HepG2 (cell line): ENCODE measurements around the gene HOXD9. TPM values are rescaled to one million over a fixed set of nuclear protein-coding genes. Genes with fewer than 3 reads are reported as not detected.
A peak's percentile ranks its signal among the peaks of the same experiment; 100 is the strongest.

ENCODE experiments used
- ATF7-NPFF ChIP-seq: sonication (generic); formaldehyde crosslinking; IDR thresholded peaks from 2 replicates; pipeline ENCODE4 v1.8.1; 2023; ENCODE audit warnings: mild to moderate bottlenecking, low read depth, missing genetic modification reagents, moderate library complexity
- BHLHE40 ChIP-seq: IDR thresholded peaks from 2 replicates; pipeline ENCODE4 v1.6.1; 2011; ENCODE audit warnings: low read length, improper control_type of control experiment
- CBX2 ChIP-seq, 2 experiments: fragments of 200-600 bp in 1 of 2; sonication (generic); formaldehyde crosslinking in 1 of 2; IDR thresholded peaks; 2 replicates each; pipeline versions ENCODE4 v1.7.0 to v1.8.1; 2018 to 2022; ENCODE audit warnings: low read depth in 2 of 2, low read length in 1 of 2, mild to moderate bottlenecking in 1 of 2, missing genetic modification reagents in 1 of 2
- ERF ChIP-seq: IDR thresholded peaks from 2 replicates; pipeline ENCODE4 v1.6.1; 2018; ENCODE audit warnings: missing biosample characterization, missing genetic modification reagents
- KDM2A ChIP-seq: sonication (generic); formaldehyde crosslinking; IDR thresholded peaks from 2 replicates; pipeline ENCODE4 v1.4.0; 2020; ENCODE audit warnings: low read depth, missing genetic modification reagents, borderline replicate concordance
- SALL2 ChIP-seq: sonication (generic); formaldehyde crosslinking; IDR thresholded peaks from 2 replicates; pipeline ENCODE4 v1.8.1; 2023; ENCODE audit warnings: mild to moderate bottlenecking, missing genetic modification reagents, inconsistent platforms
- THAP8 ChIP-seq: sonication (generic); formaldehyde crosslinking; IDR thresholded peaks from 2 replicates; pipeline ENCODE4 v1.5.1; 2020; ENCODE audit warnings: missing genetic modification reagents, mild to moderate bottlenecking, borderline replicate concordance
- ZBTB8A ChIP-seq: sonication (generic); formaldehyde crosslinking; IDR thresholded peaks from 2 replicates; pipeline ENCODE4 v1.4.0; 2020; ENCODE audit warnings: mild to moderate bottlenecking, low read depth, missing genetic modification reagents, borderline replicate concordance
- ZNF44 ChIP-seq: sonication (generic); formaldehyde crosslinking; IDR thresholded peaks from 2 replicates; pipeline ENCODE4 v1.5.1; 2020; ENCODE audit warnings: mild to moderate bottlenecking, missing genetic modification reagents
- ZNF713 ChIP-seq: sonication (generic); formaldehyde crosslinking; IDR thresholded peaks from 2 replicates; pipeline ENCODE4 v1.4.0; 2020; ENCODE audit warnings: mild to moderate bottlenecking, missing genetic modification reagents
- ZNF782 ChIP-seq: sonication (generic); formaldehyde crosslinking; IDR thresholded peaks from 2 replicates; pipeline ENCODE4 v1.4.0; 2020; ENCODE audit warnings: missing genetic modification reagents, mild to moderate bottlenecking, borderline replicate concordance
- polyA plus RNA-seq, 8 experiments: library from polyadenylated mRNA; depleted of rRNA in 3 of 8; stranded (reverse) in 7 of 8; unstranded in 1 of 8; fragments of >200 nt; fragmentation: Illumina TruSeq in 4 of 8; extraction: Trizol in 4 of 8; gene quantifications; 2 replicates each; pipeline versions ENCODE4 v1.2.1 to v1.2.3, GENCODE V29; 2011 to 2016; ENCODE audit warnings: low read depth in 4 of 8, missing spikeins in 1 of 8, mixed read lengths in 1 of 8; ENCODE audit not compliant: insufficient read depth in 1 of 8
- total RNA-seq, 5 experiments: library from RNA; depleted of rRNA; stranded (reverse); fragments of >200 nt; fragmentation: Illumina TruSeq; extraction: Trizol; gene quantifications; 2 replicates each; pipeline ENCODE4 v1.2.3, GENCODE V29; 2016; ENCODE audit warnings: low read depth in 1 of 5
- TF ChIP-seq, protein P1 (sequence below): sonication (generic); formaldehyde crosslinking; IDR thresholded peaks from 2 replicates; pipeline ENCODE4 v1.5.0; 2020; ENCODE audit warnings: mild to moderate bottlenecking, missing genetic modification reagents, moderate library complexity
- TF ChIP-seq, protein P2 (sequence below): sonication (generic); formaldehyde crosslinking; IDR thresholded peaks from 2 replicates; pipeline ENCODE4 v1.8.1; 2023; ENCODE audit warnings: mild to moderate bottlenecking, missing genetic modification reagents

Gene HOXD9
- total and polyA plus RNA-seq, 2 of the 13 experiments (the other 11 are each of a cell fraction or from before 2014, with no cell fraction given), result not detected

DNA sequence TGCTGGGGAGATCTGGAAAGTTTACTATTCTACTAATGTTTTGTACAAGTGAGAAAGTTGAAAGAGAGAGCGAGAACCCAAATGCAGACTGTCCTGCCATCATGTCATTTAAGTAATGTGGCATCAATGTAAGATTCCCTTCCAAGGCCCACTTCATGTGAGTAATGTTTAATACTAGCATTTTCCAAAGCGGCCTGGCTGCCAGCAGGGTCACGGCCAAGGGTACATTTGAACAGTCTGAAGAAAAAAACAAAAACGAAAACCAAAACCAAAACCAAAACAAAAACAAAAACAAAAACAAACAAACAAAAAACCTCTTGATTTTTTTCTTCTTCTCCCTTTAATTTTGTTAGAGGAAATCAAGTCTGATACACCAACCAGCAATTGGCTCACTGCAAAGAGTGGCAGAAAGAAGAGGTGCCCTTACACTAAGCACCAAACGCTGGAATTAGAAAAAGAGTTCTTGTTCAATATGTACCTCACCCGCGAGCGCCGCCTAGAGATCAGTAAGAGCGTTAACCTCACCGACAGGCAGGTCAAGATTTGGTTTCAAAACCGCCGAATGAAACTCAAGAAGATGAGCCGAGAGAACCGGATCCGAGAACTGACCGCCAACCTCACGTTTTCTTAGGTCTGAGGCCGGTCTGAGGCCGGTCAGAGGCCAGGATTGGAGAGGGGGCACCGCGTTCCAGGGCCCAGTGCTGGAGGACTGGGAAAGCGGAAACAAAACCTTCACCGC is 3.7 kb upstream of the HOXD9 start (continued):
- TF ChIP-seq ZNF713 (no peak), CBX2 (IDR thresholded peaks at IDR 0.05; ENCODE audit: low read depth, low read length) (peak; percentile 50; the same call in 1 of the 2 replicates), CBX2 (CRISPR knock-in tag; IDR thresholded peaks at IDR 0.05; ENCODE audit: low read depth) (no peak), KDM2A (CRISPR knock-in tag) (no peak), BHLHE40 (no peak), THAP8 (CRISPR knock-in tag) (no peak), ZNF44 (CRISPR knock-in tag) (no peak), SALL2 (CRISPR knock-in tag) (no peak), ZBTB8A (CRISPR knock-in tag) (no peak), ATF7-NPFF (CRISPR knock-in tag) (no peak), ERF (CRISPR knock-in tag) (no peak), ZNF782 (CRISPR knock-in tag) (no peak)
- TF ChIP-seq, protein P1, sequence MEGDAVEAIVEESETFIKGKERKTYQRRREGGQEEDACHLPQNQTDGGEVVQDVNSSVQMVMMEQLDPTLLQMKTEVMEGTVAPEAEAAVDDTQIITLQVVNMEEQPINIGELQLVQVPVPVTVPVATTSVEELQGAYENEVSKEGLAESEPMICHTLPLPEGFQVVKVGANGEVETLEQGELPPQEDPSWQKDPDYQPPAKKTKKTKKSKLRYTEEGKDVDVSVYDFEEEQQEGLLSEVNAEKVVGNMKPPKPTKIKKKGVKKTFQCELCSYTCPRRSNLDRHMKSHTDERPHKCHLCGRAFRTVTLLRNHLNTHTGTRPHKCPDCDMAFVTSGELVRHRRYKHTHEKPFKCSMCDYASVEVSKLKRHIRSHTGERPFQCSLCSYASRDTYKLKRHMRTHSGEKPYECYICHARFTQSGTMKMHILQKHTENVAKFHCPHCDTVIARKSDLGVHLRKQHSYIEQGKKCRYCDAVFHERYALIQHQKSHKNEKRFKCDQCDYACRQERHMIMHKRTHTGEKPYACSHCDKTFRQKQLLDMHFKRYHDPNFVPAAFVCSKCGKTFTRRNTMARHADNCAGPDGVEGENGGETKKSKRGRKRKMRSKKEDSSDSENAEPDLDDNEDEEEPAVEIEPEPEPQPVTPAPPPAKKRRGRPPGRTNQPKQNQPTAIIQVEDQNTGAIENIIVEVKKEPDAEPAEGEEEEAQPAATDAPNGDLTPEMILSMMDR (CRISPR knock-in tag), result peak; percentile 53
- TF ChIP-seq, protein P2, sequence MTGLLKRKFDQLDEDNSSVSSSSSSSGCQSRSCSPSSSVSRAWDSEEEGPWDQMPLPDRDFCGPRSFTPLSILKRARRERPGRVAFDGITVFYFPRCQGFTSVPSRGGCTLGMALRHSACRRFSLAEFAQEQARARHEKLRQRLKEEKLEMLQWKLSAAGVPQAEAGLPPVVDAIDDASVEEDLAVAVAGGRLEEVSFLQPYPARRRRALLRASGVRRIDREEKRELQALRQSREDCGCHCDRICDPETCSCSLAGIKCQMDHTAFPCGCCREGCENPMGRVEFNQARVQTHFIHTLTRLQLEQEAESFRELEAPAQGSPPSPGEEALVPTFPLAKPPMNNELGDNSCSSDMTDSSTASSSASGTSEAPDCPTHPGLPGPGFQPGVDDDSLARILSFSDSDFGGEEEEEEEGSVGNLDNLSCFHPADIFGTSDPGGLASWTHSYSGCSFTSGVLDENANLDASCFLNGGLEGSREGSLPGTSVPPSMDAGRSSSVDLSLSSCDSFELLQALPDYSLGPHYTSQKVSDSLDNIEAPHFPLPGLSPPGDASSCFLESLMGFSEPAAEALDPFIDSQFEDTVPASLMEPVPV (CRISPR knock-in tag), result no peak
